M059J (cell line): ENCODE data around the gene C12orf54. TPM values are rescaled to one million over a fixed set of nuclear protein-coding genes. Genes with fewer than 3 reads are reported as not detected.
A peak's percentile ranks its signal among the peaks of the same experiment; 100 is the strongest.
"Not testable (repeated sequence)": the region's sequence is repeated elsewhere in the genome, so short reads cannot be mapped to it uniquely, and the experiment has no call there.

ENCODE experiments used
- DNase-seq: peaks from one replicate; pipeline ENCODE4 v3.0.0-alpha.2; 2012; ENCODE audit warnings: low read depth
- total RNA-seq: library from RNA; depleted of rRNA; stranded (reverse); fragments of >200 nt; shearing (Covaris generic); gene quantifications from 2 replicates; pipeline ENCODE4 v1.2.3, GENCODE V29; 2014; rRNA removed

C12orf54 gene
- not detected in 2 replicates for total RNA-seq

DNA sequence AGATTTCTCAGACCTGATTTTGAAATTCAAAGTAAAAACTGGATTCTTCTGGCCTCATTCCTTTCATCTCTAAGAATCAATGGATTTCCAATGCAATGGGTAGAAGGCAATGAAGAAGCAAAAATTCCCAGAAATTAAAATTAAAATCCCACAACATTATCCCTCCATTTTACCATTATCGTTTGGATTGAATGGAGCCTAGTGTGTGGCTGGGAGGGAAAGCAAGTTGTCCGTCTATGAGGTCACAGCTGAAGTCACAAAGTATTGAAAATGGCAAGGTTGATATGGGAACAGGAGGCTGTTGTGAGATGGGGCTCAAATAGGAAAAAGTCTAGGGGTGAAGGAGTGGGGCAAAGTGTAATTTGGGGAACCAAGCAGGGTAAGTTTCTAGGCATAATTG lies at the start of gene C12orf54:
C12orf54 (plus strand) TSS at position 301 of the 400 bp plus-strand sequence. CDS start 799 bp downstream, outside the sequence.
- DNase-seq, result no peak

DNA sequence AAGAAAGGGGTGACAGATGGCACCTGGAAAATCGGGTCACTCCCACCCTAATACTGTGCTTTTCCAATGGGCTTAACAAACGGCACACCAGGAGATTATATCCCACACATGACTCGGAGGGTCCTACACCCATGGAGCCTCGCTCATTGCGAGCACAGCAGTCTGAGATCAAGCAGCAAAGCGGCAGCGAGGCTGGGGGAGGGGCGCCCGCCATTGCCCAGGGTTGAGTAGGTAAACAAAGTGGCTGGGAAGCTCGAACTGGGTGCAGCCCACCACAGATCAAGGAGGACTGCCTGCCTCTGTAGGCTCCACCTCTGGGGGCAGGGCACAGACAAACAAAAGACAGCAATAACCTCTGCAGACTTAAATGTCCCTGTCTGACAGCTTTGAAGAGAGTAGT lies 48.3 kb upstream of the C12orf54 start:
- DNase-seq, result not testable (repeated sequence)

DNA sequence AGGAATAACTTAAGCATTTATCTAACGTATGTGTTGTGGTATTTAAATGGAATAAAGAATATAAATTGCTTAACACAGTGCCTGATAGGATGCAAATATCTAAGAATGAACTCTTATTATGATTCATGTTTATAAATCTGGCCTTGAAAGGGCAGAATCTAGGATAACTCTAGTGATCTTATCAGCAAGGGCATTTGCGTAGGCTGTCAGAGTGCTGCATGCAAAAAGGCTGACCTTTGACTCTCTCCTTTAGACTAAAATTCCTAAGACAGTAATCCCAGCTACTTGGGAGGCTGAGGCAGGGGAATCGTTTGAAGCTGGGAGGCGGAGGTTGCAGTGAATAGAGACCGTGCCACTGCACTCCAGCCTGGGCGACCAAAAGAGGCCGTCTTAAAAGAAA lies 41.2 kb upstream of the C12orf54 start:
- no peak for DNase-seq

DNA sequence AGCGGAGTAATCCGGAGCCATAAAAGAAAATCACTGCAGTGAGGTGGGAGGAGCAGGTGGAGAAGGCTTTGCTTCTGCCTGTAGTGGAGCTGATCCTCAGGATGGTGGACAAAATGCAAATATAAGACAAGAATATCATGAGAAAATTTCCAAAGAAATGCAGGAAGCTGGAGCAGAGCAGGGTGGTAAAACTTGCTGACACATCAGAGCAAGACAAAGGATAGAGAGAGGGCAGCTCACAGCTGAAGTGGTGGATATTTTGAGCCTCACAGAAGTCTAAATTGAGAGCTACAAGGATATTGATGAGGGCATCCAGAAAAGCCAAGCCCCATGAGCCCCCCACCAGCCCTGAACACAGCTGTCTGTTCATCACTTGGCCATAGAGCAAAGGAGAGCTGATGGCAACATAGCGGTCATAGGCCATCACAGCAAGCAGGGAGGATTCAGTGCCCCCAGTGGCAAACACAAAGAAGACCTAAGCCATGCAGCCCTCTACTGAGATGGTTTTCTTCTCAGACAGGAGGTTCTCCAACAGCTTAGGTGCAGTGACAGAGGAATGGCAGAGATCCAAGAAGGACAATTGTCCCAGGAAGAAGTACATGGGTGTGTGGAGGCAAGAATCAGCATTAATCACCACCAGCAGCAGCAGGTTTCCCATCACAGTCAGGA lies 40.0 kb upstream of the C12orf54 start:
- DNase-seq, result no peak

DNA sequence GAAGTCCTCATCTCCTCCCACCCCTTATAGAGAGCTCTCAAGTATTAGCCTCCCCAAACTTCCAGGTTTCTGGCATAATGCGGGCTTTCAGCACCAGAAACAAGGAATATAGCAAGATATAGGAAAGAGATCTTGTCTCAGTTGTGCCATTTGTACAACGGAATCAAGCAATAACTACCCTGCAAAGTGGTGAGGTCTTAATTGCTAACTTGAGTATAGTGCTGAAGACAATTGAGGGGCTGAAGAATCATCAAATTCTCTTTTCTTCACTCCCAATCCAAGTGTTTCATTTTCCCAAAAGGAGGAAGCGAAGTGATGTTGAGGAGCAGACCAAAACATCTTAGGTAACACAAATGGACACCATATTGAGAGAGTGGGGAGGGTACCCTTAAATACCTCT lies 36.8 kb upstream of the C12orf54 start:
- DNase-seq, result no peak

DNA sequence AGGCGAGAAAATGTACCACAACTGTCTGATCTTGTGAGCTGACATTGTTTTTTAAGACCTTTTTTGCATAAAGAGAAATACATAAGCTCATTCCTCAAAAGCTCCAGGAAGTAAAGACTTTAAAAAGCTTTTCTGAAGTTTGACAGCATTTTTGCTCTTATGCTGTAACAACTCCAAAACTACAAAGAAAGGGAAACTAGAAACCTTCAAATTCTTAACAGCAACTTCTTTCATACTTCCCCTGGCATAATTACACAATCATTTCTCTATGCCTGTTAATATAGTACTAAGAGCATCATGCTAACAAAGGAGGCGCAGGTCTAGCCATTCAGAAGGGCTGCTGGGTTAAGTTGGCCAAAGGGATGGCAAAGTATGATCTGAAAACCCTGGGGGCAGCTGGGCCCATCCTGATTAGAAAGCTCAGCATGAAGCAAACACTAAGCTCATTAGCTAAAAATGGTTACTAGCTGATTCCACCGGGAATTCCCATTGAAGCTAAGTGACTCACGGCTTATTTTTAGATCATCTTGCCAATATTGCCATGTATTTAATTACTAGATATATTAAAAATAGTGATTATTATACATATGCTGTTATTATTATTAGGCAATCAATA lies 36.0 kb upstream of the C12orf54 start:
- no peak for DNase-seq

DNA sequence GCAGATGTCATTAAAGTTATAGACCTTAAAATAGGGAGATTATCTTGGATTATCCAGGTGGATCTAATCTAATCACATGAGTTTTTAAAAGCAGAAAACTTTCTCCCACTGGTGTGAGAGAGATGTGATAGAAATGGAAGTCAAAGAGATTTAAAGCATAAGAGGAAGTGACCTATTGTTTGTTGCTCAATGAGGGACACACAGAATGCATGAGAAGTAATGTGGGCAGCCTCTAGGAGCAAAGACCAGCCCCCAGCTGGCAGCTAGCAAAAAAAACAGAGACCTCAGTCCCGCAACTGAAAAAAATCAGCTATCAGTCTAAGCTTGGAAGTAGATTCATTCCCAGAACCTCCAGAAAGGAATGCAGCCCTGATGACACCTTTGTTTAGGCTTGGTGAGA lies 34.5 kb upstream of the C12orf54 start:
- no peak for DNase-seq

DNA sequence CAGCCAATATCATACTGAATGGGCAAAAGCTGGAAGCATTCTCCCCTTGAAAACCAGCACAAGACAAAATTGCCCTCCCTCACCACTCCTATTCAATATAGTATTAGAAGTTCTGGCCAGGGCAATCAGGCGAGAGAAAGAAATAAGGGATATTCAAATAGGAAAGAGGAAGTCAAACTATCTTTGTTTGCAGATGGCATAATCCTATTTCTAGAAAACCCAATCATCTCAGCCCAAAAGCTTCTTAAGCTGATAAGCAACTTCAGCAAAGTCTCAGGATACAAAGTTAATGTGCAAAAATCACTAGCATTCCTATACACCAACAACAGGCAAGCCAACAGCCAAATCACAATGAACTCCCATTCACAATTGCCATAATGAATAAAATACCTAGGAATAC lies 30.9 kb upstream of the C12orf54 start:
- DNase-seq, result no peak

DNA sequence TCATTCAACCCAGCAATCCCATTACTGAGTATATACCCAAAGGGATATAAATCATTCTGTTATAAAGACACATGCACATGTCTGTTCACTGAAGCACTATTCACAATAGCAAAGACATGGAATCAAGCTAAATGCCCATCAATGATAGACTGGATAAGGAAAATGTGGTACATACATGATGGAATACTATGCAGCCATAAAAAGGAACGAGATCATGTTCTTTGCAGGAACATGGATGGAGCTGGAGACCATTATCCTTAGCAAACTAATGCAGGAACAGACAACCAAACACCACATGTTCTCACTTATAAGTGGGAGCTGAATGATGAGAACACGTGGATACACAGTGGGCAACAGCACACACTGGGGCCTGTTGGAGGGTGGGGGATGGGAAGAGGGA lies 29.3 kb upstream of the C12orf54 start:
- not testable (repeated sequence) for DNase-seq

DNA sequence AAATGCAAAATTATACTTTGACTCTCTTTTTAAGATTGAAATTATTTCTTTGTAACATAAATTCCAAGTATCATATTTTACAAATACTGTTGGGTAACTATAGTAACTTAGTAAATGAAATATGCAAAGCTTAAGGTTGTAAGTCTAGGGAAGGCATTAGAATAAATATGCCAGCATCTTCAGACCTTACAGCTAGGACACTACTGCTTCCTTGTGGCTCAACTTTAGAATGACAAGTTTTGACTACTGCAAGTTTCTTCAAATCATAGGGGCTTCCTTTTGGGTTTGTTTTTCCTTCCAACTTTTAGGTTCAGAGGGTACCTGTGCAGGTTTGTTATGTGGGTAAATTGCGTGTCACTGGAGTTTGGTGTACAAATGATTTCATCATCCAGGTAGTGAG lies 27.6 kb upstream of the C12orf54 start:
- peak; percentile 18 for DNase-seq

DNA sequence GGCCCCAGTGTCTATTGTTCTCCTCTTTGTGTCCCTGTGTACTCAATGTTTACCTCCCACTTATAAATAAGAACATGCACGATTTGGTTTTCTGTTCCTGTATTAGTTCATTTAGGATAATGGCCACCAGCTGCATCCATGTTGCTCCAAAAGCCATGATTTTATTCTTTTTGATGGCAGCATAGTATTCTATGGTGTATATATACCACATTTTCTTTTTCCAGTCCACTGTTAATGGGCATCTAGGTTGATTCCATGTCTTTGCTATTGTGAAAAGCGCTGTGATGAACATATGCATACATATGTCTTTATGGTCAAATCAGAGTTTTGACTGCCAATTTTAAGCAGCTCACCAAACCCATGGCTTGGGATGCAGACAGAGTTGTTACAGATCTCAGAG lies 27.2 kb upstream of the C12orf54 start:
- no peak for DNase-seq

DNA sequence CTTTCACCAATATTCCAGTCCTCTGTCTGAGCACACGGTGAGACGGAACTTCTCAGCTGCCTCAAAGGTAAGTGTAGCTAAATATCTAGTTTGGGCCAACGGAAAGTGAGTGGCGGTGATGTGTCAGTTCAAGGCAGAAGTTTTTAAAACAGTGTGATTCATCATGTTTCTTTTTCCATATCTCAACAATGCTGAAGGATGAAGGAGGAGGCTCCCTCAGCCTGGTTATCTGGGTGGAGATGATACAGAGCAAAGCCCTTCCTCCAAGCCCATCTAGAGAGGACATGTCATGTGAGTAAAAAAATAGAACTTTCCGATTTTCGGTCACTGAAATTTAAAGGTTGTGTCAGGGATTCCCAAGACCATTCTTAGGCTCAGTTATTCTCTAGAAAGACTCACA lies 23.0 kb upstream of the C12orf54 start:
- DNase-seq, result no peak

DNA sequence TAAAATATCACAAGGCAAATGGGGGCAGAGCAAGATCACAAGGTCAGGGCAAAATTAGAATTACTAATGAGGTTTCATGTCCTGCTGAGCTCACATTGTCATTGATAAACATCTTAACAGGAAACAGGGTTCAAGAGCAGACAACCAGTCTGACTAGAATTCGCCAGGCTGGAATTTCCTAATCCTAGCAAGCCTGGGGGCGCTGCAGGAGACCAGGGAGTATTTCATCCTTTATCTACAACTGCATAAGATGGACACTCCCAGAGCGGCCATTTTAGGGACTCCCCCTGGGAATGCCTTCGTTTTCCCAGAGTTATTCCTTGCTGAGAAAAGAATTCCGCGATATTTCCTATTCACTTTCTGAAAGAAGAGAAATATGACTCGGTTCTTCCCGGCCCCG lies 13.3 kb upstream of the C12orf54 start:
- not testable (repeated sequence) for DNase-seq

DNA sequence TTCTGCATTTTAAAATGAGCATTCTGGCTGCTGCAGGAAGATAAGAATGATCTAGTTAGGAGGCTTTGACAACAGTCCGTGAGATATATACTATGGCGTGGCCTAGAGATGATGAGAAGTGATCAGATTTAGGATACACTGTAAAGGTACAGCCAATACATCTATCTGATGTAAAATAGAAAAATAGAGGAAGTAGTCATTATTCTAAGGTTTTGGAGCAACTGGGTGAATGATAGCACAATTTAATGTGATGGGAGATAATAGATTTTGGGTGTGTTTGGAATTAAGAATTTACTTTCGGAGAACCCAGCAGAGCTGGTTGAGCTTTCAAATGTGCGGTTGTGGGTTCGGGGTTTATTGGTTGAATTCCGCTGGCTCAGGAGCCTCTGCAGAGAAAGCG lies 10.0 kb upstream of the C12orf54 start, which contains the start of gene ANP32D:
ANP32D (plus strand) TSS at position 301 of the 400 bp plus-strand sequence. CDS start 106 bp downstream, outside the sequence.
- no peak for DNase-seq

DNA sequence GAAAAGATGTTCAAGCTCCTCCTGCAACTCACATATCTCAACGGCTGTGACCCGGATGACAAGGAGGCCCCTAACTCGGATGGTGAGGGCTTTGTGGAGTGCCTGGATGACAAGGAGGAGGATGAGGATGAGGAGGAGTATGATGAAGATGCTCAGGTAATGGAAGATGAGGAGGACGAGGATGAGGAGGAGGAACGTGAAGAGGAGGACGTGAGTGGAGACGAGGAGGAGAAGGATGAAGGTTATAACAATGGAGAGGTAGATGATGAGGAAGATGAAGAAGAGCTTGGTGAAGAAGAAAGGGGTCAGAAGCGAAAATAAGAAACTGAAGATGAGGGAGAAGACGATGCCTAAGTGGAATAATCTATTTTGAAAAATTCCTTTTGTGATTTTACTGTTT lies 9.2 kb upstream of the C12orf54 start:
- no peak for DNase-seq

DNA sequence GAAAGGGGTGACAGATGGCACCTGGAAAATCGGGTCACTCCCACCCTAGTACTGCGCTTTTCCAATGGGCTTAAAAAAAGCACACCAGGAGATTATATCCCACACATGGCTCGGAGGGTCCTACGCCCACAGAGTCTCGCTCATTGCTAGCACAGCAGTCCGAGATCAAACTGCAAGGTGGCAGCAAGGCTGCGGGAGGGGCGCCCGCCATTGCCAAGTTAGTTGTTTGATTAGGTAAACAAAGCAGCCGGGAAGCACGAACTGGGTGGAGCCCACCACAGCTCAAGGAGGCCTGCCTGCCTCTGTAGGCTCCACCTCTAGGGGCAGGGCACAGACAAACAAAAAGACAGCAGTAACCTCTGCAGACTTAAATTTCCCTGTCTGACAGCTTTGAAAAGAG lies 7.8 kb upstream of the C12orf54 start:
- DNase-seq, result not testable (repeated sequence)

DNA sequence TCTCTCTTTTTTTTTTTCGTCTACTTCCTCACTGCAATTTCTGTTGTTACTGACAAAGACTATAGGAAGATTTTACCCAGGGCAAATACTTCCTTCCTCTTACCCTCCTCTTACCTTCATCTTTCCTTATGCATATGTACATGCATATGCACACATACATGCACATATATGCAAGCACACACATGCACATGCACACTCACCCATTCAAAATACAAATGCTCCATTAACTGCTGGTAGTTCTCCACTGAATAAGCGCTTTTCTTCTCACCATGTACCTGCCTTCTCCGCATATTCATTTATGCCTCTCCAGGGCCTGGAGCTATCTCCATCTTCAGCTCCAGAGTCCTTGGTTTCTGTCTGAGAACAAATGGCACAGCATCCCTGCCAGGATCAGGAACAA lies 632 bp downstream of the C12orf54 start:
- DNase-seq, result no peak

DNA sequence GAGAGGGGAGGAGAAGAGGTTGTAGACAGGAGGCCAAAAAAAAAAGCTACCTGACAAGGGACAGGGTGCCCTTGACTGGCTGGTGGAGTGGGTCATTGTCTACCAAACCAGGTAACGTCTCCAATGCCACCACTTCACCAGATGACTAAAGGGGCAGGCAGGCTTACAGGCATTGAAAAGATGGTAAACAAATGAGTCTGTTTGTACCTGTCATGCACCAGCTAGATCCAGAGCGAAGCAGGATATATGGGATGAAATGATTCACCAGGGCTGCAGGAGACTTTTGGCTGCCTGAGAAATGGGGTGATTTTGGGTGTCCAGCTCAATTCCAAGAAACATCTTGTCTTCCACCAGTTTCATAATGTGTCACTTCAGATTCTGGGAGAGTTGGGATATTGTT lies 4.0 kb downstream of the C12orf54 start:
- no peak for DNase-seq

DNA sequence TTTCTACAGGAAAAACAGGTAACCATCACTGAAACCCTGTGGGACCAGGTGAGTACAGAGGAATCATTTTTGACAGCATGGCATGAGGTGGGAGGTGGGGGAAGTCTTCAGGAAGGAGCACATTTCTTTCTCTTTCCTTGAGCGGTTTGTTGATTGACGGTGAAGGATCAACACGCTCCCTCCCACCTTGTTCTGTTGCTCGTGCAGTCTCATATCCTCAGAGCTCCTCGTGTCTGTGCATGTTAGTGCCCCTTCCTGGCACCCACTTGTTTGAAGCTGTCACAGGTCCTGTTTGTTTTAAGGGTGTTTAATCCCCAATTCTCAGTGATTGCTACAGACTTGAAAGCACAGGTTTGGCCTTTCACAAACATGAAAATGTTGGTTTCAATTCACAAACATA lies 4.4 kb downstream of the C12orf54 start:
- no peak for DNase-seq

DNA sequence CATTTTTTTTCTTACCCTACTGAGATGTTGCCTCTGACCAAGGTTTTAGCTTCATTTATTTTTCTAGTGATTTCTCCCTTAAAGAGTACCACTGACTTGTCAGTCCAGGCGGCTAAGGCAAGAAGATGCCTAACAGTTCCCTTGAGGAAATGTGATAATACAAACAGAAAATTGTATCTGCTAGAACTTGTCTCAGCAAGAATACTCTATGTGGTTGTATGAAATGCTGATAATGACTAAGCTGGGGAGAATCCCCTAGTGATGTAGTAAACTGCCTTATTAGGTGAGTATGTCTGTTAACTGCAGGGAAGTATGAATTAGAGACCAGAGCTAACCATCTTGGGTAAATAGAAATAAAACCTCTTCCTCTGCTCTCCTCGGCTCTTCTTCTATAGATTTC lies 6.7 kb downstream of the C12orf54 start:
- DNase-seq, result peak; percentile 21

DNA sequence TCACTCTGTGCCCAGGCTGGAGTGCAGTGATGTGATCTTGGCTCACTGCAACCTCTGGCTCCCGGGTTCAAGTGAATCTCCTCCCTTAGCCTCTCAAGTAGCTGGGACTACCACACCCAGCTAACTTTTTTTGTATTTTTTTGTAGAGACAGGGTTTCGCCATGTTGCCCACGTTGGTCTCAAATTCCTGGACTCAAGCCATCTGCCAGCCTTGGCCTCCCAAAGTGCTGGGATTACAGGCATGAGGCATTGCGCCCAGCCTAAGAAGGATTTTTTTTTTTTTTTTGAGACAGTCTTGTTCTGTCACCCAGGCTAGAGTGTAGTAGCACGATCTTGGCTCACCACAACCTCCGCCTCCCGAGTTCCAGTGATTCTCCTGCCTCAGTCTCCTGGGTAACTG lies 7.2 kb downstream of the C12orf54 start:
- DNase-seq, result not testable (repeated sequence)

DNA sequence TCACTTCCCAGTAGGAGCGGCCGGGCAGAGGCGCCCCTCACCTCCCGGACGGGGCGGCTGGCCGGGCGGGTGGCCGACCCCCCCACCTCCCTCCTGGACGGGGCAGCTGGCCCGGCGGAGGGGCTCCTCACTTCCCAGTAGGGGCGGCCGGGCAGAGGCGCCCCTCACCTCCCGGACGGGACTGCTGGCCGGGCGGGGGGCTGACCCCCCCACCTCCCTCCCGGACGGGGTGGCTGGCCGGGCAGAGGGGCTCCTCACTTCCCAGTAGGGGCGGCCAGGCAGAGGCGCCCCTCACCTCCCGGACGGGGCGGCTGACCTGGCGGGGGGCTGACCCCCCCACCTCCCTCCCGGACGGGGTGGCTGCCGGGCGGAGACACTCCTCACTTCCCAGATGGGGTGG lies 18.0 kb downstream of the C12orf54 start:
- DNase-seq, result not testable (repeated sequence)

DNA sequence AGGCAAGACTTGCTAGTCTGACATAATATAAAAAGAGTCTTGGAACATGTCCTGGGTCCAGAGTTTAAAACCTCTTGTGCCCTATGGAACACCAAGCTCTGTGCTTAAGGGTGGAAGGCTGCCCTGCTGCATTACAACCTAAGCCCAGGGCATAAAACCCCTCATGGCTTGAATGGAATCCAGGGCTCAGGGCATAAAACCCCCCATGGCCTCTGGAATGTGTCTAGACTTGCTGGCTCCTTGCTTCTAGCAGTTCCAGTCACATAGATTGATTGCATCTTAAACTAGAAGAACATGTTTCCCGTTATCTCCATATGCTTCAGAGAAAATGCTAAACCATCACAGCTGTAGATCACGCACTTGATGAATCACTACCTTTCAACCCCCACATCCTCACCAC lies 24.5 kb downstream of the C12orf54 start:
- not testable (repeated sequence) for DNase-seq

DNA sequence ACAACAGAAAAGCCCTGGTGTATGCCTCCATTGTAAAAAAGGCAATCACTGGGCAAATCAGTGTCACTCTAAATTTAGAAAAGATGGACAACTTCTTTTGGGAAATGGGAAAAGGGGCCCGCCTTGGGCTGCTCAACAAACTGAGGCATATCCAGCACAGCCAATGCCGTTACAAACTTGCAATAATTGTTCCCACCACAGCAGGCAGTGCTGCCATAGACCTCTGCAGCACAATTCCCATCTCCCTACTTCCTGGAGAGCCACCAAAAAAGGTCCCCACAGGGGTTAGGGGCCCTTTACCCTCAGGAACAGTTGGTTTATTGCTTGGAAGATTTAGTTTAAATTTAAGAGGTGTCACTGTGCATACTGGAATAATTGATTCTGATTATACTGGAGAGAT lies 26.7 kb downstream of the C12orf54 start:
- DNase-seq, result no peak
